GM19395 (cell line): ENCODE data around the gene PPIG.
"Not testable (repeated sequence)": the region's sequence is repeated elsewhere in the genome, so short reads cannot be mapped to it uniquely, and the experiment has no call there.

Source experiments
- ATAC-seq: cut with Tn5 transposase; IDR thresholded peaks from one replicate; pipeline ENCODE4 v1.9.1; 2021; ENCODE audit warnings: mild to moderate bottlenecking, moderate library complexity; ENCODE audit not compliant: unreplicated experiment

Gene PPIG

DNA sequence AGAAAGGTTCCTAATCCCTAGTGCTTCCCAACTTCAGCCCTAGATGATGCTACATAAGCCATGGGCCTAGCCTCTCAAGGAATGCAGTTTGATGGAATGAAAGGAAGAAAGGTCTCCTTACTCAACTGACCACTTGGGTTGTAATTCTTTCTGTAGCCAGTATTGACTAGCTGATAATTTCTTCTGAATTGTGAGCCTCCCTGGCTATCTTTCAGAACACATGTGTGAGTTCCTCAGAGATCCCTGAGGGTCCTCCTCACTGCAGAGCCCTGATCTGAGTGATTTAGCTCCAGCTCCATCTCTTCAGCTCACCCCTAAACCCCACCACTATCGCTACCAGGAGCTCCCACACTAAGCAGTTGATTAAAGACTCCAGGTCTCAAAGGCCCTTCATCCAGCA lies 78.6 kb downstream of the PPIG start:
- ATAC-seq: no peak

GRCh38 chr2:169663247-169663646 lies 79.1 kb downstream of the PPIG start:
- ATAC-seq: no peak

- no peak for ATAC-seq
Observed at GRCh38 chr2:169664600-169664977, 80.4 kb downstream of the PPIG start.

DNA sequence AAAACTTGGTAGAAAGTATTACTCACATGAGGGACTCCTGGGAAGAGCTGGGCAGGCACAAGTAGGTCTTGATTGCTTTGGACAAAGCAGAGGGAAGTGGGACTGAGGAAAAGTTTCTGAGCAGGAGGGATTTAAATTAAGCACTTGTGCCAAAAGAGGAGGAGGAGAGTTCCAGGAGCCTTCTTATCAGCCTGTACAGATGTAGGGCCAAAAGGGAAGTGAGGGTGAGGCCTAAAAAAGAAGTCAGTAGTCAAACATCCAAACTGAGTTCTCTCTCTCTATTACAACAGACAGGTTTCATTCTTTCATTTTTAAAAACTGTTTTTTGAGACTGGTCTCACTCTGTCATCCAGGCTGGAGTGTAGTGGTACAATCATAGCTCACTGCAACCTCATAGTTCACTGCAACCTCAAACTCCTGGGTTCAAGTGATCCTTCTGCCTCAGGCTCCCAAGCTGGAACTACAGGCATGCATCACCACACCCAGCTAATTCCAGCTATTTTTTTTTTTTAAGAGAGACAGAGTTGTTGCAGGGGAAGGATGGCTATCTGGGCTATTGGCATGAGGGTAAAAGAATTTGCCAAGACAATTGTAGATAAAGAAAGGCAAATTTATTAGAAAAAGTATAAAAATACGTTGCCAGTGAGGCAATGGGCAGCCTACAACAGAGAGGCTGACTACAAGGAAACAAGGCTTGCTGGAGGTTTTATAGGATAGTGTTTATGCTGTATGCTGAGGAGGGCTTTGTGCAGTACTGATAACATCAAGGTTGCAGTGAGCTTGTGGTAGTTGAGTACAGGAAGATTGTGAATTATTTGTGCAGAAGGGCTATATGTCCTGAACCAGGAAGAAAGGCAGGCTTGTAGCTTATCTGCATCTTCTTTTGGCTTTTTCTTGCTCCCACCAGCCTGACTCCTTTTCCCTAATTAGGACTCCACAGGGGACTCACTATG lies 81.1 kb downstream of the PPIG start:
- ATAC-seq: no peak

DNA sequence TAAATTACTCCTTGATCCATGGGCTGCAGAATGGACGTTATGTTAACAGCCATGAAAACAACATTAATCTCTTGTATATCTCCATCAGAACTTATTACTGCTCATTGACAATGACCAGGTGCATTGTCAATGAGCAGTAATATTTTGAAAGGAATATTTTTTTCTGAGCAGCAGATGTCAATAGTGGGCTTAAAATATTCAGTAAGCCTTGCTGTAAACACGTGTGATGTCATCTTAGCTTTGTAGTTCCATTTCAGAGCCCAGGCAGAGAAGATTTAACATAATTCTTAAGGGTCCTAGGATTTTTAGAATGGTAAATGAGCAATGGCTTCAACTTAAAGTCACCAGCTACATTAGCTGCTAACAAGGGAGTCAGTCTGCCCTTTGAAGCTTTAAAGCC lies 83.4 kb downstream of the PPIG start:
- ATAC-seq: no peak

DNA sequence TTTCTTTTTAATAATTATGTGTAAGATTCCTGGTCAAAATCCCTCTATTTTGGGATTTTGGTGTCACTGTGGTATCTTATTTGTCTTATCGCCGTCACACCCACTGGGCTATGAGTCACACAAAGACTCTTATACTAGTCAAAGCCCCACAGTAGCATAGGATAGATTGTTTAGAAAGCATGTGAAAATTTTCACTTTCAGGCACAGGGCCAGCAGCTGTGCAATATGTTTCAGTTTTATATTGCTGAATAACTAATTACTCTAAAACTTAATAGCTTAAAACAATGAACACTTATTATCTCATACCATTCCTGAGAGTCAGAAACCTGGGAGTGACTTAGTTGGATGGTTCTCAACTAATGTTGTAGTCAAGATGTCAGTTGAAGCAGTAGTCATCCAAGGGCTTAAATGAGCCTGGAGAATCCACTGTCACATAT lies 86.1 kb downstream of the PPIG start:
- peak; percentile 74 for ATAC-seq

GRCh38 chr2:169670937-169671336 lies 86.8 kb downstream of the PPIG start:
- ATAC-seq: no peak

GRCh38 chr2:169672406-169672805 lies 88.3 kb downstream of the PPIG start:
- no peak for ATAC-seq

GRCh38 chr2:169673106-169673505 lies 89.0 kb downstream of the PPIG start:
- no peak for ATAC-seq

DNA sequence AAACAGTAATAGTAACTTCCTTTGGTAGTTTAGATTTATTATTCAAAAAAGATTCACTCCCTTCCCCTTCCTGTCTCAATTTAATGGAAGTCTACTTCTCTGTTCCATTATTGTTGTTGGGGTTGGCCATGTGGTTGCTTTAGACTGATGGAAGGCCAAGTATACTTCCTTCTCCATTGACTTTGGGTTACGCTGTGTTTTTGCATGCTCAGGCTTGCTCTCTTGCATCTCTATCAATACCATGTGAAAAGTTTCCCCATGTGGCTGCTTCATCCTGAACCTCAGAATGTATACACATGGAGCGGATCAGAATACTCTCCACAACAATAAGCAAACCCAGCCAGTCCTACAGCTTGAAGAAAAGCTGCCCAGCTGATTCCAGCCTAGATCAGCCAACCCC lies 89.8 kb downstream of the PPIG start:
- ATAC-seq: no peak

DNA sequence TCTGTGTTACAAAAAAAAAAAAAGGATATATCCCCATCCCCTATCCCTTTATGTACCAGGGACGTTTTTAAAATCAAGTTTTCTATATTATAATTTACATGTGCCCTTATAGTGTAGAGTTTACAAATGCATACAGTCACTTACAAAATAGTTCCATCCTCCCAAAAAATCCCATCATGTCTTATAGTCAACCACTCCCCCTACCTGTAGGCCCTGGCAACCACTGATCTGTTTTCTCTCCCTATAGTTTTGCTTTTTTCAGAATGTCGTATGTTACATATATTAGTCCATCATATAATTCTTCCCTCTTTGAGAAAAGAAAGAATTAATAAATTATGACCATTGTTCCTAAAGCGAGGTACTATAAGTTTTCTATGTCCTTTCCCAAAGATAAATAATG lies 92.2 kb downstream of the PPIG start:
- ATAC-seq: no peak

GRCh38 chr2:169676850-169677249 lies 92.7 kb downstream of the PPIG start:
- no peak for ATAC-seq

- ATAC-seq: no peak
Observed at GRCh38 chr2:169683054-169683424, 98.9 kb downstream of the PPIG start.

DNA sequence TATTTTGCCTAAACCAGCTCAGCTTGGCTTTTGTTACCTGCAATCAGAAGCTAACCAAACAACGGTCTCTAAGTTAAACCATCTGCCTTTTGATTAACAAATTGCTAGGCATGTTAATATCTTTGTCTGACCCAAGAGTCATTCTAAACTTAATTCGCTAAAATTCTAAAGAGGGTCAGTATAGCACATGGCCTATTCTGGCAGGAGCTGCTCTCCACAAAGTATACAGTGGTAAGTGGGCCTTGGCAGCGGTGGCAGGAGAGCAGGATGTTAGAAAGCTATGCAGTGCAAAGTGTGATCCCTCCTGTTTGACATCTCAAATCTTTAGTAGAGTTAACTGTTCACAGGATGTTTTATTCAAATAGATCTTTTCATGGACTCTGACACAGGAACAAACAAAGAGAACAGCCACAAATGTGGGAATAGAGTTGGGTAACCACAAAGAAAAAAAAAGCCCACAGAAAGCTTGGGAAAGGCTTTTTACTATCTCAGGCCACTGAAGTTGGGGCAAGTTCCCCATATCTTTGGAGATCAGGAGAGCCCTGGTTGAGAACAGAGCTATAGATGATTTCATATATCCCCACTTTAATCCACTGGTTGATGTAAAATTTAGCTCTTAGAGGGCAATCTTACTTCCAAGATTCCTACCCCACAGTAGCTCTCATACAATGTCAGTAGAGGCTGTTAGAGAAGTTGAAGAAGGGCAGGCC lies 99.4 kb downstream of the PPIG start:
- no peak for ATAC-seq

DNA sequence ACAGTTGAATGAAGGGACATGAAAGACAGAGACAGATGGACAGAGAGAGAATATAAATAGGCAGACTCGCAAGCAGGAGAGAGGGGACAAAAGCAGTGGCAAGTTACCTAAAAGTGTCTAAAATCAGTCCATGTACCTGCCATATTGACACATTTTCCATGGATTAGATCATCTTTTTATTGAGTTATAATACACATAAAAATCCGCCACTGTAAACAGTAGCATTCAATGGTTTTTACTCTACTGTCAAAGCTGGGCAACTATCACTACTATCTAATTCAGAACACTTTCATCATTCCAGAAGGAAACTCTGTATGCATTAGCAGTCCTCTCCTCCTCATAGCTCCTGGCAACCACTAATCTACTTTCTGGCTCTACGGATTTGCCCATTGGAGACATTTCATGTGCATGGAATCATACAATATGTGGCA lies 100.0 kb downstream of the PPIG start:
- ATAC-seq: no peak

GRCh38 chr2:169684712-169685111 lies 100.6 kb downstream of the PPIG start:
- ATAC-seq: not testable (repeated sequence)

DNA sequence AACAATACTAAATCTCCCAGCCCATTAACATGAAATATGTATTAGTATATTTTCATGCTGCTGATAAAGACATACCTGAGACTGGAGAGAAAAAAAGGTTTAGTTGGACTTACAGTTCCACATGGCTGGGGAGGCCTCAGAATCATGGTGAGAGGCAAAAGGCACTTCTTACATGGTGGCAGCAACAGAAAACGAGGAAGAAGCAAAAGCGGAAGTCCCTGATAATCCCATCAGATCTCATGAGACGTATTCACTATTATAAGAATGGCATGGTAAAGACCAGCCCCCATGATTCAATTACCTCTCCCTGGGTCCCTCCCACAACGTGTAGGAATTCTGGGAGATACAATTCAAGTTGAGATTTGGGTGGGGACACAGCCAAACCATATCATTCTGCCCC lies 102.7 kb downstream of the PPIG start:
- not testable (repeated sequence) for ATAC-seq

DNA sequence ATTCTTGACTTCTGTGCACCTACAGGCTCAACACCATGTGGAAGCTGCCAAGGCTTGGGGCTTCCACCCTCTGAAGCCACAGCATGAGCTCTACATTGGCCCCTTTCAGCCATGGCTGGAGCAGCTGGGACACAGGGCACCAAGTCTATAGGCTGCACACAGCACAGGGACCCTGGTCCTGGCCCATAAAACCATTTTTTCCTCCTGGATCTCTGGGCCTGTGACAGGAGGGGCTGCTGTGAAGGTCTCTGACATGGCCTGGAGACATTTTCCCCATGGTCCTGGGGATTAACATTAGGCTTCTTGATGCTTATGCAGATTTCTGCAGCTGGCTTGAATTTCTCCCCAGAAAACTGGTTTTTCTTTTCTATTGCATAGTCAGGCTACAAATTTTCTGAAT lies 103.8 kb downstream of the PPIG start:
- not testable (repeated sequence) for ATAC-seq

- ATAC-seq: no peak
Observed at GRCh38 chr2:169690958-169691357, 106.8 kb downstream of the PPIG start.
